ENCODE measurements around the gene ACSBG1.

DNA sequence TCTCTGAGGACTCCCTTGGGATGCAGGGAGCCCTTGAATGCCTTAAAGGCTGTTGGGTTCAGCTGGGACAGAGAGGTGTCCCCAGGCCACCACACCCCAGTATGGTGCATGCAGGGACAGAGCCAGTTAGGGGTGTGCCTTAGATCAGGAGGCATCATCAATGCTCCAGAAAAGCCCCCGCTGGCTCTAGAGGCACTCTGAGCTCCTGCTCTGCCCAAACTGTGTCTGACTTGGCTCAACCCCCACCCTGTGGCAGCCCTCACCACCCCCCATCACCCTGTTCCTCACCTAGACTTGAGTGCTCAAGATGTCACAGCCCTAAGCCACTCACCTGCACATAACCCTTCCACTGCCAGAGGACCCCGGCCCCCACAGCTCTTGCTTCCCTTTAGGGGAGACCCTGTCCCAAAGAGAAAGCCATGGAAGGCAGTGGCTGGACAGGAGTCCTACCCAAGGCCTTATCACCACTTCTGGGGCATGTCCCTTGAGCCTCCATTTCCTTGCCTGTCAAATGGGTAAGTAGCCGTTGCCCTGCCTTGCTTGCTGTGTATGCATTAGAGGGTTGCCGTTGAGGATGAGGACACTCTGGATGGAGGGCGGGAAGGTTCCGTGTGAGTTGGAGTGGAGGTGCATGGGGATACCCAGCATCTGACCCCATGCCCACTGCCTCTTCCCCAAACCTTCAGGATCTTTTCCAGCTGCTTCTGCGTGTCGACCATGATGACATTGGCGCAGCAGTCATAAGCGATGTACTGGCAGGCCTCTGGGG, 41.4 kb downstream of the ACSBG1 start:
- TF ChIP-seq, protein P1, sequence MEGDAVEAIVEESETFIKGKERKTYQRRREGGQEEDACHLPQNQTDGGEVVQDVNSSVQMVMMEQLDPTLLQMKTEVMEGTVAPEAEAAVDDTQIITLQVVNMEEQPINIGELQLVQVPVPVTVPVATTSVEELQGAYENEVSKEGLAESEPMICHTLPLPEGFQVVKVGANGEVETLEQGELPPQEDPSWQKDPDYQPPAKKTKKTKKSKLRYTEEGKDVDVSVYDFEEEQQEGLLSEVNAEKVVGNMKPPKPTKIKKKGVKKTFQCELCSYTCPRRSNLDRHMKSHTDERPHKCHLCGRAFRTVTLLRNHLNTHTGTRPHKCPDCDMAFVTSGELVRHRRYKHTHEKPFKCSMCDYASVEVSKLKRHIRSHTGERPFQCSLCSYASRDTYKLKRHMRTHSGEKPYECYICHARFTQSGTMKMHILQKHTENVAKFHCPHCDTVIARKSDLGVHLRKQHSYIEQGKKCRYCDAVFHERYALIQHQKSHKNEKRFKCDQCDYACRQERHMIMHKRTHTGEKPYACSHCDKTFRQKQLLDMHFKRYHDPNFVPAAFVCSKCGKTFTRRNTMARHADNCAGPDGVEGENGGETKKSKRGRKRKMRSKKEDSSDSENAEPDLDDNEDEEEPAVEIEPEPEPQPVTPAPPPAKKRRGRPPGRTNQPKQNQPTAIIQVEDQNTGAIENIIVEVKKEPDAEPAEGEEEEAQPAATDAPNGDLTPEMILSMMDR (IDR thresholded peaks at IDR 0.05 in 8 of 11, conservative IDR thresholded peaks at IDR 0.05 in 3 of 11) = no peak
- no peak for TF ChIP-seq POLR2A (IDR thresholded peaks at IDR 0.05)
- TF ChIP-seq POLR2AphosphoS5 (IDR thresholded peaks at IDR 0.05) = no peak

Measured in spleen (tissue), 7 donors.